ENCODE data around the gene VAMP3.

GRCh38 chr1:7767176-7767575 lies 3.9 kb upstream of the VAMP3 start:
- TF ChIP-seq CTCF (IDR thresholded peaks at IDR 0.05; ENCODE audit: low read depth, low read length) (no peak), MAX (IDR thresholded peaks at IDR 0.05; ENCODE audit: low read depth, low read length) (no peak)
